WI38 (cell line): ENCODE measurements around the gene INSRR.

ENCODE experiments used
- H3K4me3 ChIP-seq: 2 replicates; pipeline ENCODE4 v1.5.1; 2011; ENCODE audit warnings: low read depth, mild to moderate bottlenecking, control low read depth, low read length
- TF ChIP-seq, protein P1 (sequence below): IDR thresholded peaks from 2 replicates; pipeline ENCODE4 v1.5.1; 2012; ENCODE audit warnings: low read depth, mild to moderate bottlenecking, control low read depth, low read length

INSRR gene

GRCh38 chr1:156838972-156839371 lies 19.9 kb downstream of the INSRR start:
- H3K4me3 ChIP-seq = no peak overlapping the region
- TF ChIP-seq, protein P1, sequence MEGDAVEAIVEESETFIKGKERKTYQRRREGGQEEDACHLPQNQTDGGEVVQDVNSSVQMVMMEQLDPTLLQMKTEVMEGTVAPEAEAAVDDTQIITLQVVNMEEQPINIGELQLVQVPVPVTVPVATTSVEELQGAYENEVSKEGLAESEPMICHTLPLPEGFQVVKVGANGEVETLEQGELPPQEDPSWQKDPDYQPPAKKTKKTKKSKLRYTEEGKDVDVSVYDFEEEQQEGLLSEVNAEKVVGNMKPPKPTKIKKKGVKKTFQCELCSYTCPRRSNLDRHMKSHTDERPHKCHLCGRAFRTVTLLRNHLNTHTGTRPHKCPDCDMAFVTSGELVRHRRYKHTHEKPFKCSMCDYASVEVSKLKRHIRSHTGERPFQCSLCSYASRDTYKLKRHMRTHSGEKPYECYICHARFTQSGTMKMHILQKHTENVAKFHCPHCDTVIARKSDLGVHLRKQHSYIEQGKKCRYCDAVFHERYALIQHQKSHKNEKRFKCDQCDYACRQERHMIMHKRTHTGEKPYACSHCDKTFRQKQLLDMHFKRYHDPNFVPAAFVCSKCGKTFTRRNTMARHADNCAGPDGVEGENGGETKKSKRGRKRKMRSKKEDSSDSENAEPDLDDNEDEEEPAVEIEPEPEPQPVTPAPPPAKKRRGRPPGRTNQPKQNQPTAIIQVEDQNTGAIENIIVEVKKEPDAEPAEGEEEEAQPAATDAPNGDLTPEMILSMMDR = peak; percentile 93

DNA sequence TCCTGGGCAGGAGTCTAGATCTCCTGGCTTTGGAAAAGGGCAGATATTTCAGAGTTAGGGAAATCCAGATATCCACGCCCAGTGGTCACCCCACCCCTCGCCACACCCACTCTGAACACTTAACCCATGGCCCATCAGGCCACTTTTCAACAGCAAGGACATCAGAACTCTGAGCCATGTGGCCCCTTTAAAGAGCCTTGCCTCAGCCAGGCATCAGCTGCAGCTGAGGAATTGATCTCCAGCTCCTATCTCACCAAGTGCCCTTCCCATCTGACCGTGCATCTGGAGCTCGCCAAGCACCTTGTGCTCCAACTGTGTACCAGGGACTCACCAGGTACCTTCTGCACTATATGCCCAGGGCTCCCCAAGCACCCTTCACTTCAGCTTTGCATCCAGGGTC lies 22.0 kb downstream of the INSRR start:
- TF ChIP-seq, protein P1 = no peak
- no peak overlapping the region for H3K4me3 ChIP-seq

- TF ChIP-seq, protein P1 = no peak
- H3K4me3 ChIP-seq = no peak overlapping the region
Measured at GRCh38 chr1:156836041-156836654, 22.8 kb downstream of the INSRR start.

DNA sequence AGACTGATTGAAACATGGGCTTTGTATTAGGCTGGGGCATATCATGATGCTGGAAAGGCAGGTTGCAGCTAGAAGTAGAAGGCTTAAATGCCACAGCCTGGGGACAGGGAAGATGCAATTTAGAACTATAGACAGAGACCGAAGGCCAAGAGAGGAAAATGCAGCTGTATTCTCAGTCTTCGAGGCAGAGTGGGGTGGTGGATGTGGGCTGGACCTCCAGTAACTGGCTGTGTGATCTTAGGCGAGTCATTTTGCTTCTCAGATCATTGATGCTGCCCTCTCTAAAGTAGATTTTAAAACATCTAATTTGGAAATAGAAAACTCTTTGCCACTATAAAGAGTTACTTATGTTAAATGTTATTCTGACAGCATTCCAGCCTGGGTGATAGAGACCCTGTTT lies 24.6 kb downstream of the INSRR start:
- H3K4me3 ChIP-seq = no peak overlapping the region
- TF ChIP-seq, protein P1 = no peak

GRCh38 chr1:156833603-156834002 lies 25.3 kb downstream of the INSRR start:
- no peak overlapping the region for H3K4me3 ChIP-seq
- TF ChIP-seq, protein P1 = no peak

DNA sequence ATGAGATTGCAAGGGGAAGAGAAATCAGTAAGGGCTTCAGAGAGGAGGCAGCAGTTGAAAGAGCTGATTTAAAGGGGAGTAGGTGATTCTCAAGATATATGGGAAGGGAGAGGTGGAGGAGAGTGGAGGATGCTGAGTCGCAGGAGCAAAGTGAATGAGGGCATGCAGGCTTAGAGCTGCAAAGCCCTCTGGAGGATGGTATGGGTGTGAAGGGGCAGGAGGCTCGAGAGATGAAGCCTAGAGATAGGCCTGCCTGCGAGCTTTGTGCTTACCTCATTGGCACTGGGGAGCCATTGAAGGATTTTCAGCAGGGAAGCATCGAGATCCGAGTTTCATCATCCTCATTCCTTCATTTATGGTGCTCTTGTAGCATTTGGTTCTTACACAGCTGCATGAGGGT lies 26.5 kb downstream of the INSRR start:
- no peak overlapping the region for H3K4me3 ChIP-seq

GRCh38 chr1:156828400-156829124 lies 30.4 kb downstream of the INSRR start:
- TF ChIP-seq, protein P1 = no peak
- no peak overlapping the region for H3K4me3 ChIP-seq

More for the DNA sequence above, 26.5 kb downstream of the INSRR start:
- TF ChIP-seq, protein P1 = no peak
